PC-9 (cell line): ENCODE results near the gene RGS9. TPM values are rescaled to one million over a fixed set of nuclear protein-coding genes. Genes with fewer than 3 reads are reported as not detected.
A peak's percentile ranks its signal among the peaks of the same experiment; 100 is the strongest.

Experiments used
- BruUV-seq: library from RNA; stranded (reverse); fragments of 400-500 nt; replicated peaks from 2 replicates; lab custom pipeline; 2021; lab: Mats Ljungman, UMichigan
- CTCF ChIA-PET: fragments of 300-600 bp; sonication (Branson Sonifier 250); formaldehyde crosslinking; loops from one replicate; lab custom pipeline; 2022; ENCODE audit warnings: antibody characterized with exemption; lab: Charles Lee
- POLR2A ChIA-PET: fragments of 300-600 bp; sonication (Branson Sonifier 250); formaldehyde crosslinking; loops from one replicate; lab custom pipeline; 2022; ENCODE audit warnings: antibody characterized with exemption; ENCODE audit not compliant: unreplicated experiment; lab: Charles Lee
- DNase-seq, 2 experiments: peaks; one replicate each; pipeline versions ENCODE4 v3.0.0 to v3.0.0-alpha.2; 2015 to 2022; ENCODE audit warnings: mixed read lengths in 1 of 2
- H2AFZ ChIP-seq: fragments of 200-600 bp; sonication (generic); 2 replicates; pipeline ENCODE4 v1.8.1; 2017; ENCODE audit warnings: antibody characterized with exemption
- H3F3A ChIP-seq: fragments of 200-600 bp; sonication (generic); 2 replicates; pipeline ENCODE4 v1.8.1; 2017; ENCODE audit warnings: antibody characterized with exemption, mild to moderate bottlenecking, low read depth; ENCODE audit not compliant: insufficient read depth
- H3K27ac ChIP-seq: fragments of 200-600 bp; sonication (generic); 2 replicates; pipeline ENCODE4 v1.6.1; 2016; ENCODE audit warnings: mixed run types
- H3K27me3 ChIP-seq: fragments of 200-600 bp; sonication (generic); 2 replicates; pipeline ENCODE4 v1.6.1; 2016; ENCODE audit warnings: low read depth, mixed run types; ENCODE audit not compliant: insufficient read depth
- H3K36me3 ChIP-seq: fragments of 200-600 bp; sonication (generic); 2 replicates; pipeline ENCODE4 v1.6.1; 2016; ENCODE audit warnings: low read depth, mixed run types
- H3K4me1 ChIP-seq: fragments of 200-600 bp; sonication (generic); replicated peaks from 2 replicates; pipeline ENCODE4 v1.6.1; 2016; ENCODE audit warnings: mixed run types; ENCODE audit not compliant: insufficient read depth
- H3K4me2 ChIP-seq: fragments of 200-600 bp; sonication (generic); 2 replicates; pipeline ENCODE4 v1.6.1; 2017; ENCODE audit warnings: mixed run types
- H3K4me3 ChIP-seq: fragments of 200-600 bp; sonication (generic); 2 replicates; pipeline ENCODE4 v1.6.1; 2016; ENCODE audit warnings: mixed run types
- H3K79me2 ChIP-seq: fragments of 200-600 bp; sonication (generic); 2 replicates; pipeline ENCODE4 v1.6.1; 2017; ENCODE audit warnings: low read depth, mixed run types
- H3K9me2 ChIP-seq: fragments of 200-600 bp; sonication (generic); 2 replicates; pipeline ENCODE4 v1.8.1; 2017; ENCODE audit warnings: mild to moderate bottlenecking; ENCODE audit not compliant: insufficient read depth
- H3K9me3 ChIP-seq: fragments of 200-600 bp; sonication (generic); 2 replicates; pipeline ENCODE4 v1.8.1; 2016; ENCODE audit warnings: low read depth; ENCODE audit not compliant: insufficient read depth
- H4K20me1 ChIP-seq: fragments of 200-600 bp; sonication (generic); 2 replicates; pipeline ENCODE4 v1.8.1; 2017; ENCODE audit not compliant: insufficient read depth
- EZH2 ChIP-seq: fragments of 200-600 bp; sonication (generic); IDR thresholded peaks from 2 replicates; pipeline ENCODE4 v1.8.0; 2017; ENCODE audit warnings: antibody characterized with exemption, low read depth
- intact Hi-C: fragments of 100-400 bp; cut with micrococcal nuclease; formaldehyde crosslinking; loops from one replicate; pipeline ENCODE4 v1.10.0; 2022; ENCODE audit not compliant: unreplicated experiment
- total RNA-seq: library from RNA; stranded (reverse); gene quantifications from 2 replicates; pipeline ENCODE4 v1.2.3, GENCODE V29; 2021
- TF ChIP-seq, protein P1 (sequence below): fragments of 200-600 bp; sonication (generic); conservative IDR thresholded peaks from 2 replicates; pipeline ENCODE4 v1.6.1; 2017; ENCODE audit warnings: mixed run types, antibody characterized with exemption, mild to moderate bottlenecking, moderate library complexity

Gene RGS9
- total RNA-seq, 1 experiment from 2014 or later: 6.1 TPM

DNA sequence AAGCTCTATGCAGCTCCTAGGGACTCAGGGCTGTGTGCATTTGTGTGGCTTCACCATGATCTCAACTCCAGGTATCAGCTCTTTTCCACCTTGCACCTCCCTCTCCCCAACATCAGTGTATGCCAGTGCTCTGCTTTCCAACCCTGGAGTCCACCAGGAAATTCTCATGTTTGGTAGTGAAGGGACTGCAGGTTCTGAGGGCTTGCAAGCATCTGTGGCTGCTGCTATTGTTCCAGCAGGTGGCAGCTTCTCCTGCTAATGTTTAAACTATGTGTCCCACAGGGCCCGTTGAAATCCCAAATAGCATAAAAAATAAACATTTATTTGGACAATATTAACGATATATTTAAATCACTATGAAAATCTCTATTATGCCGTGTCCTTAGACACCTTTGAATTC lies 82.0 kb downstream of the RGS9 start:
- POLR2A ChIA-PET: no interaction called here
- H2AFZ ChIP-seq: no peak overlapping the region
- CTCF ChIA-PET: no interaction called here
- no peaks in the 10 kb centered on the region for H3K9me3 ChIP-seq
- H3K27me3 ChIP-seq: peaks cover 17% of the 10 kb centered on the region
- no TSS peak for BruUV-seq
- H3K4me1 ChIP-seq: peaks cover 8% of the 10 kb centered on the region; the same call in 1 of the 2 replicates
- intact Hi-C loops: no loop called here
- no peak overlapping the region for H3K27ac ChIP-seq
- no peak for DNase-seq
- H4K20me1 ChIP-seq: no peaks in the 10 kb centered on the region
- no peaks in the 10 kb centered on the region for H3K9me2 ChIP-seq
- H3F3A ChIP-seq: no peaks in the 10 kb centered on the region
- H3K79me2 ChIP-seq: no peaks in the 10 kb centered on the region
- H3K36me3 ChIP-seq: no peaks in the 10 kb centered on the region
- no peak overlapping the region for H3K4me2 ChIP-seq
- TF ChIP-seq, protein P1, sequence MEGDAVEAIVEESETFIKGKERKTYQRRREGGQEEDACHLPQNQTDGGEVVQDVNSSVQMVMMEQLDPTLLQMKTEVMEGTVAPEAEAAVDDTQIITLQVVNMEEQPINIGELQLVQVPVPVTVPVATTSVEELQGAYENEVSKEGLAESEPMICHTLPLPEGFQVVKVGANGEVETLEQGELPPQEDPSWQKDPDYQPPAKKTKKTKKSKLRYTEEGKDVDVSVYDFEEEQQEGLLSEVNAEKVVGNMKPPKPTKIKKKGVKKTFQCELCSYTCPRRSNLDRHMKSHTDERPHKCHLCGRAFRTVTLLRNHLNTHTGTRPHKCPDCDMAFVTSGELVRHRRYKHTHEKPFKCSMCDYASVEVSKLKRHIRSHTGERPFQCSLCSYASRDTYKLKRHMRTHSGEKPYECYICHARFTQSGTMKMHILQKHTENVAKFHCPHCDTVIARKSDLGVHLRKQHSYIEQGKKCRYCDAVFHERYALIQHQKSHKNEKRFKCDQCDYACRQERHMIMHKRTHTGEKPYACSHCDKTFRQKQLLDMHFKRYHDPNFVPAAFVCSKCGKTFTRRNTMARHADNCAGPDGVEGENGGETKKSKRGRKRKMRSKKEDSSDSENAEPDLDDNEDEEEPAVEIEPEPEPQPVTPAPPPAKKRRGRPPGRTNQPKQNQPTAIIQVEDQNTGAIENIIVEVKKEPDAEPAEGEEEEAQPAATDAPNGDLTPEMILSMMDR: no peak; the same call in 1 of the 2 replicates
- TF ChIP-seq EZH2: no peak
- H3K4me3 ChIP-seq: no peak overlapping the region

DNA sequence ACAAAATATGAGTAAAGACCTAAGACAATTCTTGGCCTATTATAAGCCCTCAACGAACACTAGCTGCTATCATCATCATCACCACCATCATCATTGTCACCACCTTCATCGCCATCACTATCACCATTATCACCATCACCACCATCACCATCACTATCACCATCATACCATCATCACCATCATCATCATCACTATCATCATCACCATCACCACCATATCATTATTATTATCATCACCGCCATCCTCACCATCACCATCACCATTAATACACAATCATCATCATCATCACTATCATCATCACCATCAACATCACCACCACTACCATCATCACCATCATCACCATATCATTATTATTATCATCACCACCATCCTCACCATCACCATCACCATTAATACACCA lies 82.5 kb downstream of the RGS9 start:
- no peak overlapping the region for H2AFZ ChIP-seq
- peaks cover 11% of the 10 kb centered on the region; the same call in 1 of the 2 replicates for H3K27me3 ChIP-seq
- no peaks in the 10 kb centered on the region for H3K36me3 ChIP-seq
- no peaks in the 10 kb centered on the region for H3K79me2 ChIP-seq
- CTCF ChIA-PET: no interaction called here
- H3F3A ChIP-seq: no peaks in the 10 kb centered on the region
- H3K4me3 ChIP-seq: no peak overlapping the region
- TF ChIP-seq, protein P1: no peak
- TF ChIP-seq EZH2: no peak
- intact Hi-C loops: no loop called here
- H3K4me2 ChIP-seq: no peak overlapping the region
- POLR2A ChIA-PET: no interaction called here
- no peak overlapping the region for H3K27ac ChIP-seq
- BruUV-seq: no TSS peak
- no peaks in the 10 kb centered on the region for H3K9me2 ChIP-seq
- no peaks in the 10 kb centered on the region for H4K20me1 ChIP-seq
- peaks cover 8% of the 10 kb centered on the region; the same call in 1 of the 2 replicates for H3K4me1 ChIP-seq
- no peaks in the 10 kb centered on the region for H3K9me3 ChIP-seq
- DNase-seq: no peak

DNA sequence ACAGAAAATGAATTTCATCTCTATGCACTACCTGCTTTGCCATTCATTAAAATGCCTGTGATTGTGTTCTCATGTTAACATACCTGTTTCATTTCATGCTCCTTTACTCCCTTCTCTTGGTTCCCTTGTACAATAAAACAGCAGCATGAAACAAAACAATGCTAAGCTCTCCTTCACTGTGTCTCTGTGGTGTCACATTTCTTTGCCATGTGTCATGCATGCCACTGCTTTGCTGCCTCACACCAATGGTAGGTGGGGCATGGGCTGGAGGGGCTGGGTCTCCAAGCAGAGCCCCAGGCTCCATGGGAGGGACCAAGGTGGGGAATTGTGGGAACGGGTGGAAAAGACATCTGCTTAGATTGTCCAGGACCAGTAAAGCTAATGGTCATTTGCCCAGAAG lies 83.6 kb downstream of the RGS9 start:
- H3K79me2 ChIP-seq: no peaks in the 10 kb centered on the region
- H3K4me3 ChIP-seq: no peak overlapping the region
- H2AFZ ChIP-seq: no peak overlapping the region
- H3K36me3 ChIP-seq: no peaks in the 10 kb centered on the region
- no peak overlapping the region for H3K27ac ChIP-seq
- no TSS peak for BruUV-seq
- H4K20me1 ChIP-seq: no peaks in the 10 kb centered on the region
- H3K9me2 ChIP-seq: no peaks in the 10 kb centered on the region
- POLR2A ChIA-PET: no interaction called here
- intact Hi-C loops: no loop called here
- DNase-seq: peak; percentile 56 to 59
- TF ChIP-seq EZH2: no peak
- TF ChIP-seq, protein P1: no peak
- CTCF ChIA-PET: interaction anchor here (0.5 to 1.0 kb wide), 2 partner anchors 11 to 1485 kb away, joined by 3 to 5 read pairs; no protein-coding TSS in a partner anchor
- peak overlapping the region; percentile 9; the same call in 1 of the 2 replicates for H3K4me2 ChIP-seq
- H3K27me3 ChIP-seq: peaks cover 3% of the 10 kb centered on the region; the same call in 1 of the 2 replicates
- peaks cover 8% of the 10 kb centered on the region; the same call in 1 of the 2 replicates for H3K4me1 ChIP-seq
- H3F3A ChIP-seq: no peaks in the 10 kb centered on the region
- no peaks in the 10 kb centered on the region for H3K9me3 ChIP-seq
